ENCODE data around the gene ZCCHC8.

- TF ChIP-seq CTCF (IDR thresholded peaks at IDR 0.05) (no peak), POLR2A (IDR thresholded peaks at IDR 0.05) (no peak), POLR2AphosphoS5 (IDR thresholded peaks at IDR 0.05) (no peak)
Measured at GRCh38 chr12:122515275-122515674, 14.5 kb upstream of the ZCCHC8 start.

Measured in sigmoid colon (tissue), 4 donors.